Liver (tissue), 3 donors: ENCODE results near the gene PDE9A.

Experiments used
- RAD21 ChIP-seq, 2 donors: IDR thresholded peaks; 2 replicates each; pipeline ENCODE4 v1.6.1; 2016; ENCODE audit warnings: antibody characterized with exemption in 2 of 2, mild to moderate bottlenecking in 2 of 2
- TAF1 ChIP-seq: conservative IDR thresholded peaks from 2 replicates; pipeline ENCODE4 v1.6.1; 2016; ENCODE audit warnings: antibody characterized with exemption, mild to moderate bottlenecking
- TF ChIP-seq, protein P1 (sequence below): fragments of 150-350 bp; IDR thresholded peaks from 2 replicates; pipeline ENCODE4 v1.5.1; 2017; ENCODE audit warnings: improper control_type of control experiment, low read depth, low read length; ENCODE audit not compliant: missing input control
- donor health status: healthy.
- donor health status: healthy.

DNA sequence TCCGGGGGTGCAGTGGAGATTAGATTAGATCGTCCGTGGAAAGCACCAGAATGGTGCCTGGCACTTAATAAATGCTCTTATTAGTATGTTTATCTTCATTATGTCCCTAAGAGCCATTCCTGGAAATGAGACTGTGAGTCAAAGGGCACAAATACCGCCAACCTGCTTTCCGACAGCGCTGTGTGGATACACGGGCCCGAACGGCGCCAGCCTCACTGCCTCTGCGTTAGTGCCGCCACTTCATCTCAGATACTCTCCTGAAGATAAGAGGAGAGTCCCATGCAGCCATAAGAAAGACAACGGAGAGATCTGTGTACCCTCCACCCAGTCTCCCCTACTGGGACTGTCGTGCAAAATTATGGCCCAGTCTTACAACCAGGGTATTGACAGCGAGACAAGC lies 22.0 kb downstream of the PDE9A start:
- TF ChIP-seq, protein P1, sequence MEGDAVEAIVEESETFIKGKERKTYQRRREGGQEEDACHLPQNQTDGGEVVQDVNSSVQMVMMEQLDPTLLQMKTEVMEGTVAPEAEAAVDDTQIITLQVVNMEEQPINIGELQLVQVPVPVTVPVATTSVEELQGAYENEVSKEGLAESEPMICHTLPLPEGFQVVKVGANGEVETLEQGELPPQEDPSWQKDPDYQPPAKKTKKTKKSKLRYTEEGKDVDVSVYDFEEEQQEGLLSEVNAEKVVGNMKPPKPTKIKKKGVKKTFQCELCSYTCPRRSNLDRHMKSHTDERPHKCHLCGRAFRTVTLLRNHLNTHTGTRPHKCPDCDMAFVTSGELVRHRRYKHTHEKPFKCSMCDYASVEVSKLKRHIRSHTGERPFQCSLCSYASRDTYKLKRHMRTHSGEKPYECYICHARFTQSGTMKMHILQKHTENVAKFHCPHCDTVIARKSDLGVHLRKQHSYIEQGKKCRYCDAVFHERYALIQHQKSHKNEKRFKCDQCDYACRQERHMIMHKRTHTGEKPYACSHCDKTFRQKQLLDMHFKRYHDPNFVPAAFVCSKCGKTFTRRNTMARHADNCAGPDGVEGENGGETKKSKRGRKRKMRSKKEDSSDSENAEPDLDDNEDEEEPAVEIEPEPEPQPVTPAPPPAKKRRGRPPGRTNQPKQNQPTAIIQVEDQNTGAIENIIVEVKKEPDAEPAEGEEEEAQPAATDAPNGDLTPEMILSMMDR: no peak
- TF ChIP-seq RAD21 (IDR thresholded peaks at IDR 0.05): no peak
- no peak for TF ChIP-seq TAF1
